SW480 (cell line): ENCODE data around the gene POTEC.
"Not testable (repeated sequence)": the region's sequence is repeated elsewhere in the genome, so short reads cannot be mapped to it uniquely, and the experiment has no call there.

Experiments used
- DNase-seq: peaks from one replicate; pipeline ENCODE4 v3.0.0-alpha.2; 2016; ENCODE audit warnings: low spot score

The POTEC gene

GRCh38 chr18:14543446-14543964 is at the start of gene POTEC:
POTEC (minus strand) TSS chr18:14543600; CDS start chr18:14543146, 454 bp downstream.
- DNase-seq = not testable (repeated sequence)

GRCh38 chr18:14577971-14578370 is 34.6 kb upstream of the POTEC start:
- DNase-seq = no peak

GRCh38 chr18:14559502-14559901 is 16.1 kb upstream of the POTEC start:
- not testable (repeated sequence) for DNase-seq

GRCh38 chr18:14531659-14532058 is 11.7 kb downstream of the POTEC start:
- not testable (repeated sequence) for DNase-seq

GRCh38 chr18:14510707-14511106 is 32.7 kb downstream of the POTEC start:
- not testable (repeated sequence) for DNase-seq

GRCh38 chr18:14503691-14504090 is 39.7 kb downstream of the POTEC start:
- DNase-seq = not testable (repeated sequence)

- not testable (repeated sequence) for DNase-seq
These were observed 41.5 kb downstream of the POTEC start for GRCh38 chr18:14501894-14502293.

- DNase-seq = not testable (repeated sequence)
These were observed 54.0 kb downstream of the POTEC start for GRCh38 chr18:14489256-14490014.

GRCh38 chr18:14488789-14489188 is 54.6 kb downstream of the POTEC start:
- DNase-seq = not testable (repeated sequence)

GRCh38 chr18:14486926-14487580 is 56.3 kb downstream of the POTEC start:
- not testable (repeated sequence) for DNase-seq

- not testable (repeated sequence) for DNase-seq
These were observed 64.3 kb downstream of the POTEC start for GRCh38 chr18:14479076-14479475.

GRCh38 chr18:14475520-14475919 is 67.9 kb downstream of the POTEC start:
- not testable (repeated sequence) for DNase-seq

GRCh38 chr18:14474752-14475151 is 68.6 kb downstream of the POTEC start:
- not testable (repeated sequence) for DNase-seq

GRCh38 chr18:14474007-14474720 is 69.2 kb downstream of the POTEC start:
- DNase-seq = not testable (repeated sequence)

GRCh38 chr18:14473250-14474006 is 70.0 kb downstream of the POTEC start:
- not testable (repeated sequence) for DNase-seq

- not testable (repeated sequence) for DNase-seq
These were observed 72.1 kb downstream of the POTEC start for GRCh38 chr18:14471286-14471685.

- not testable (repeated sequence) for DNase-seq
These were observed 73.0 kb downstream of the POTEC start for GRCh38 chr18:14470446-14470845.

- DNase-seq = not testable (repeated sequence)
These were observed 73.4 kb downstream of the POTEC start for GRCh38 chr18:14470046-14470445.

- not testable (repeated sequence) for DNase-seq
These were observed 77.4 kb downstream of the POTEC start for GRCh38 chr18:14465989-14466388.
